NCI-H1930 (cell line): ENCODE results near the gene FBXL2.
"Not testable (repeated sequence)": the region's sequence is repeated elsewhere in the genome, so short reads cannot be mapped to it uniquely, and the experiment has no call there.

ENCODE experiments used
- DNase-seq, 2 experiments: peaks; one replicate each; lab custom pipeline; 2025; lab: John Stamatoyannopoulos, UW

FBXL2 gene

GRCh38 chr3:33385423-33385822 is 108.2 kb downstream of the FBXL2 start:
- no peak for DNase-seq

GRCh38 chr3:33386631-33387030 is 109.4 kb downstream of the FBXL2 start:
- no peak for DNase-seq

GRCh38 chr3:33388374-33389100 is 111.3 kb downstream of the FBXL2 start:
- no peak for DNase-seq

GRCh38 chr3:33389908-33390307 is 112.7 kb downstream of the FBXL2 start:
- DNase-seq = no peak

GRCh38 chr3:33391255-33391995 is 114.2 kb downstream of the FBXL2 start:
- DNase-seq = no peak

- DNase-seq = no peak
Measured at GRCh38 chr3:33392144-33392543, 114.9 kb downstream of the FBXL2 start.

- no peak for DNase-seq
Measured at GRCh38 chr3:33392703-33393125, 115.5 kb downstream of the FBXL2 start.

- no peak for DNase-seq
Measured at GRCh38 chr3:33394403-33395054, 117.3 kb downstream of the FBXL2 start.

GRCh38 chr3:33395900-33396299 is 118.7 kb downstream of the FBXL2 start:
- no peak for DNase-seq

- no peak for DNase-seq
Measured at GRCh38 chr3:33398410-33398809, 121.2 kb downstream of the FBXL2 start.

GRCh38 chr3:33401781-33402180 is 124.5 kb downstream of the FBXL2 start:
- DNase-seq = no peak

- no peak for DNase-seq
Measured at GRCh38 chr3:33402936-33403335, 125.7 kb downstream of the FBXL2 start.

GRCh38 chr3:33403756-33404155 is 126.5 kb downstream of the FBXL2 start:
- DNase-seq = no peak

- not testable (repeated sequence) for DNase-seq
Measured at GRCh38 chr3:33410816-33411215, 133.6 kb downstream of the FBXL2 start.

- no peak for DNase-seq
Measured at GRCh38 chr3:33417066-33417673, 139.9 kb downstream of the FBXL2 start.

GRCh38 chr3:33419948-33420347 is 142.7 kb downstream of the FBXL2 start:
- no peak for DNase-seq

GRCh38 chr3:33420966-33421365 is 143.7 kb downstream of the FBXL2 start:
- DNase-seq = no peak

- DNase-seq = no peak
Measured at GRCh38 chr3:33424606-33425452, 147.6 kb downstream of the FBXL2 start.

GRCh38 chr3:33425453-33425852 is 148.2 kb downstream of the FBXL2 start:
- DNase-seq = no peak

GRCh38 chr3:33426068-33426467 is 148.8 kb downstream of the FBXL2 start:
- DNase-seq = no peak

GRCh38 chr3:33426630-33427317 is 149.5 kb downstream of the FBXL2 start:
- DNase-seq = no peak
